WTC11 (cell line): ENCODE measurements around the gene ARHGEF38.

Experiments
- ZNF317 ChIP-seq: sonication (generic); formaldehyde crosslinking; IDR thresholded peaks from 2 replicates; pipeline ENCODE4 v1.8.1; 2023; ENCODE audit warnings: low read depth, mild to moderate bottlenecking, moderate library complexity, missing genetic modification reagents, borderline replicate concordance
- TF ChIP-seq, protein P1 (sequence below): fragments of 200-600 bp; IDR thresholded peaks from 2 replicates; pipeline ENCODE4 v1.8.0; 2022; ENCODE audit warnings: antibody characterized with exemption

- TF ChIP-seq ZNF317 (CRISPR knock-in tag), result no peak
- TF ChIP-seq, protein P1, sequence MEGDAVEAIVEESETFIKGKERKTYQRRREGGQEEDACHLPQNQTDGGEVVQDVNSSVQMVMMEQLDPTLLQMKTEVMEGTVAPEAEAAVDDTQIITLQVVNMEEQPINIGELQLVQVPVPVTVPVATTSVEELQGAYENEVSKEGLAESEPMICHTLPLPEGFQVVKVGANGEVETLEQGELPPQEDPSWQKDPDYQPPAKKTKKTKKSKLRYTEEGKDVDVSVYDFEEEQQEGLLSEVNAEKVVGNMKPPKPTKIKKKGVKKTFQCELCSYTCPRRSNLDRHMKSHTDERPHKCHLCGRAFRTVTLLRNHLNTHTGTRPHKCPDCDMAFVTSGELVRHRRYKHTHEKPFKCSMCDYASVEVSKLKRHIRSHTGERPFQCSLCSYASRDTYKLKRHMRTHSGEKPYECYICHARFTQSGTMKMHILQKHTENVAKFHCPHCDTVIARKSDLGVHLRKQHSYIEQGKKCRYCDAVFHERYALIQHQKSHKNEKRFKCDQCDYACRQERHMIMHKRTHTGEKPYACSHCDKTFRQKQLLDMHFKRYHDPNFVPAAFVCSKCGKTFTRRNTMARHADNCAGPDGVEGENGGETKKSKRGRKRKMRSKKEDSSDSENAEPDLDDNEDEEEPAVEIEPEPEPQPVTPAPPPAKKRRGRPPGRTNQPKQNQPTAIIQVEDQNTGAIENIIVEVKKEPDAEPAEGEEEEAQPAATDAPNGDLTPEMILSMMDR, result no peak
Observed at GRCh38 chr4:105509714-105510113, 42.7 kb upstream of the ARHGEF38 start.
